IPS-NIHi11 (cell line): Measurements from ENCODE around the gene RAB41.
A peak's percentile ranks its signal among the peaks of the same experiment; 100 is the strongest.
"Not testable (repeated sequence)": the region's sequence is repeated elsewhere in the genome, so short reads cannot be mapped to it uniquely, and the experiment has no call there.

Experiments used
- DNase-seq: peaks from one replicate; pipeline ENCODE4 v3.0.0; 2012; ENCODE audit warnings: mixed read lengths, low spot score

RAB41 gene

DNA sequence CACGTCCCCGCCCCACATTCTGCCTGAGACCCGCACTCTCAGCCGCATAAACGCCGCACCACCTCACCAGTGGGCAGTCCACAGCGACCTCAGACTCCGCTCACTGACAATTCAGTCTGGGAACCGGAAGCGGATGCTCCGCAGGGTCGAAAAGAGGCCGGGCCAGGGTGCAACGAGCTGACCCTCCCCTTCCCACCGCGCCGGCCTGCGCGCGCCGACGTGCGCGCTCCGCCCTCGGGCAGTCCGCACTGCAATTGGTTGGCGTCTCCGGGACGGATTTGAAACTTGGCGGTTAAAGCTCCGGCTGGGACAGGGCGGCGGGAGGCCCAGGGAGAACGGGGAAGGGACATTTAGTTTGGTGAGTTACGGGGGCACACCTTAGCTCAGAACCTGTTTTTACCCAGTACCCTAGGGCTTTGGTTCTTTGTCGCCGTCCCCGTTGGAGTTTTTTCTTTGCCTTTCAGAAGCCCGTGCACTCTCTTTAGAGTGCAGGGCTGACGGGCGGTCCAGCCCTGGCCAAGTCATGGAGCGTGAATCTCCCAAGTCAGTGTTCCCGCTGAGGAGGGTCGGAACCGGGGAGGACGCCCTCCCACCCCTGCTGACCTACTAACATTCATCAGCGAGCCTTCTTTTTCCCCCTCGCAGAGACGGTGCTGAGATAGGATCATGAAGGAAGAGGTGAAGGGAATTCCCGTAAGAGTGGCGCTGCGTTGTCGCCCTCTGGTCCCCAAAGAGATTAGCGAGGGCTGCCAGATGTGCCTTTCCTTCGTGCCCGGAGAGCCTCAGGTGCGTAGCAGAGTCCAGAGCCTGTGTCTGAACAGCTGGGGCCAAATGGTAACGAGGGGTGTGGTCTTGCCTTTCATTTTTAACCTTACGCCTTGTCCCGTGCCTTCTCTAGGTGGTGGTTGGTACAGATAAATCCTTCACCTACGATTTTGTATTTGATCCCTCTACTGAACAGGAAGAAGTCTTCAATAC is 8.1 kb downstream of the RAB41 start, which contains the start of the genes KIF4A and PDZD11:
TSS of gene KIF4A (plus strand) at position 312 of the 978 bp plus-strand sequence. CDS start at position 667, 355 bp downstream.
TSS of gene PDZD11 (minus strand) at position 135 of the 978 bp plus-strand sequence. CDS start 586 bp downstream, outside the sequence.
- peak; percentile 94 for DNase-seq

DNA sequence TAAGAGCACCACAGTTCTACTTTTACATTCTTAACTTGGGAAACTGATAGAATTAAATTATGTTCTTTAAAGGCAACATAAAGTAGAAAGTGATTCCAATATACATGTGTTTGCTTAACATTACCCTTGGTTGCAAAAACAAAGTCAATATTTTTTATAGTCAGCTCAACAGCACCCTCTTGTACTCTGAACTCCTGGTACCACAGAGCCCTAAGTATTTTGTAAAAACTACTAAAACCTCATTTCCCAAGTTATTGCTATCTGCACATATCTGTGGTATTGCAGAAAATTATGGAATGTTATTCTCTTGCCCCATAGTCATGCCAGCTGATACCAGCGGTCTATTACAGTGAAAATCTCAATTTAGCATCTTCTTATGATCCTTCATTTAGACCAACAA is 10.8 kb downstream of the RAB41 start:
- DNase-seq, result no peak

DNA sequence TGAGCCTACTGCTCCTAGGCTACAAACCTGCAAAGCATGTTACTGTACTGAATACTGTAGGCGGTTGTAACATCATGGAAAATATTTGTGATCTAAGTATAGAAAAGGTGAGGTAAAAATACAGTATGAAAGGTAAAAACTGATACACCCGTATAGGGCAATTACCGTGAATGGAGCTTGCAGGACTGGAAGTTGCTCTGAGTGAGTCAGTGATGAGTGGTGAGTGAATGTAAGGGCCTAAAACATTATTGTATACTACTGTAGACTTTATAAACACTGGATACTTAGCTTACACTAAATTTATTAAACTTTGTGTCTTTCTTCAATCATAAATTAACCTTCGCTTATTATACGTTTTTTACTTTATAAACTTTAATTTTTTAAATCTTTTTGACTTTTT is 11.6 kb downstream of the RAB41 start:
- no peak for DNase-seq

DNA sequence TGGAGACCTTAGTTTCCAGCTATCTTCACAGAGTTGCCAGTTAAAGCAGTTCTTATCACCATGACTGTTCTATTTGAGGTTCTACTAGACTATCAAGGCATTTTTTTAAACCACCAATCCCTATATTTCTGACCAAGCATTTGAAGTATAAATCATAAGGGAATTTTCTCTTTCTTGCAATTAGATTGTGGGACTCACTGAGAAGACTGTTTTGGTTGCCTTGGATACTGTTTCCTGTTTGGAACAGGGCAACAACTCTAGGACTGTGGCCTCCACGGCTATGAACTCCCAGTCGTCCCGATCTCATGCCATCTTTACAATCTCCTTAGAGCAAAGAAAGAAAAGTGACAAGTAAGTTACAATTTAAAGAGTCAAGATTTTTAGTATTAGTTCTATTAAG is 19.7 kb downstream of the RAB41 start:
- DNase-seq, result no peak

DNA sequence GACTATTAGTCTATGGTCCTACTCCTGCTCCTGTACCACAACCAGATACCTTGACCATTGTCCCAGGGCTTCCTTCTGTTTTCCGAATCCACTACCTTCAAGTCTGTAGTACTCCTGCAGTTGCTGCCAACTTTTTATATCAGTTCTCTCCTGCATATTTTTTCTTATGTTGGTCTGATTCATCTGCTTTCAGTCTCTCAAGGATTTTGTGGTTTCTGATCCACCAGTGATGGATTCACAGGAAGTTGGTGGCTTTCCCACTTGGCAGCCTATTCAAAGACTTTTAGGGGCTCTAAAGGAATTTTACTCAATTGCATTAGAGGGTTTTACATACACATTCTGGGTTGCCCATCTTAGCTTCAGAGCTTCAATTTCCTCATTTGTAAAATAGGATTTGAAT is 31.5 kb downstream of the RAB41 start:
- no peak for DNase-seq

DNA sequence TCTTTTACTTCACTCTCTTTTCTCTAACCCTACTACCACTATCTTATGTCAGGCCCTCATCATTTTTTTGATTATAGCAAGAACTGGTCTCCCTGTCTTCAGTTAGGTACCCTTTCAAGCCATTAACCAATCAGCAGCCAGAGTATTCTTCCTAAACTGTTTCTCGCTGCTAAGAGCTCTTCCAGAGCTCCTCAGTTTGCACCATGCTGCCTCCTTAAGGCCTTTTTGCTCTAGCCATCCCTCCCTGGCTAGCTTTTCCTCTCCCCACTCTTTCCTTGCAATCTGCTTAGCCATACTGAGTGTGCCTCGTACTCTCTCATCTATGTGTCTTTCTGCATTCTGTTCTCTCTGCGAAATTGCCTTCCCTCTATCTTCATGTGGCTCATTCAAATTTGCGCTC is 40.8 kb downstream of the RAB41 start:
- DNase-seq, result no peak

DNA sequence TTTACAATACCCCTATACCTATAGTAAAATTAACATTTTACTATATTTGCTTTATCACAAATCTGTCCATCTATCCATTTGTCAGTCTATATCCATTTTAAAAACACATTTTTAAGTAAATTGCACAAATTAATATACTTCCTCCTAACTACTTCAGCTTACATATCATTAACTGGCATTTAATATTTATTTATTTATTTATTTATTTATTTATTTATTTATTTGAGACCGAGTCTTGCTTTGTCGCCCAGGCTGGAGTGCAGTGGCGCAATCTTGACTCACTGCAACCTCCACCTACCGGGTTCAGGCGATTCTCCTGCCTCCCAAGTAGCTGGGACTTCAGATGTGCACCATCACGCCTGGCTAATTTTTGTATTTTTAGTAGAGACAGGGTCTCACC is 41.7 kb downstream of the RAB41 start:
- not testable (repeated sequence) for DNase-seq

DNA sequence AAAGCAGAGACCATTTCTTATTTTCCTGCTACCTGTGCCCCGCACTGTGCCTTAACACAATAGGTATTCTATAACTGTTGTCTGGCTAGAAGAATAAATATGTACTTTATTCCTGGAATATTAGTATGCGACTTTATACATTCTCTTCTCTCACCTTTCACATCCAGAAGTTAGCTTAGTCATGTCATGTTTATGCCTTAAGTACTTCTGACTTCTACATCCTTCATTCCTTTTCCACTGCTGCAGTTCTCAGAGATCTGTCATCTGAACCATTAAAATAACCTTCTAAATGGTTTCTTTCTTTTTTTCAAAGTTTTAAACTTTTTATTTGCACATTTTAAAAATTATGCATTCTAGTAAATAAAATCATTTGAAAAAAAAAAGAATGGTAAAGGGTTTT is 42.4 kb downstream of the RAB41 start:
- no peak for DNase-seq

DNA sequence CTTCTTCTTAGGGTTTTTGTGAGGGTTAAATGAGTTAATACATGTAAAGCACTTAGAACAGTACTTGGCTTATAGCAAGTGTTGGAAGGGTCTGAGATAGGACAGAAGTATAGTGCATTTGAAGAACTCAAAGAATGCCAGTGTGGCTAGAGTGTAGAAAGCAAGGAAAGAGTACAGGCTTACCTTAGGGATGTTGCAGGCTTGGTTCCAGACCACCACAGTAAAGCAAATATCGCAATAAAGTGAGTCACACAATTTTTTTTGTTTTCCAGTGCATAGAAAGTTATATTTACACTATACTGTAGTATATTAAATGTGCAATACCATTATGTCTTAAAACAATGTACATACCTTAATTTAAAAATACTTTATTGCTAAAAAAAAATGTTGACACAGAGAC is 49.2 kb downstream of the RAB41 start:
- DNase-seq, result no peak

DNA sequence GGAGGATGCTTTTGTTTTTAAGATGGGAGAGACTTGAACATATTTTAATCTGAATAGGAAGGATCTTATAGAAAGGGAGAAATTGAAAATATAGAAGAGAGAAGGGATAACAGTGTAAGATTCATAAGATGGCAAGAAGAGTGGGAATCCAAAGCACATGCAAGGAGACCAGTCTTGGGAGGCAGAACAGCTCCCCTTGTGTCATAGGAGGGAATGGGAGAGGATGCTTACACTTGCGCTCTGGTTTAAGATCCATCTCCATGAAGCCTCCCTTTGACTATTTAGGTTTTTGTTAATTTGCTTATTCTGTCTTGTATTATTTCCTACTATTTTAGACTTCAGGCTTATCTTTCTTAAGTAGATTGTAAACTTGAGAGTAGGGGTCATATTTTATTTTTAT is 50.6 kb downstream of the RAB41 start:
- peak; percentile 7 for DNase-seq
